Measurements from ENCODE around the gene RIN3. TPM values are rescaled to one million over a fixed set of nuclear protein-coding genes. Genes with fewer than 3 reads are reported as not detected.

Gene RIN3
- total and polyA plus RNA-seq, 10 of the 15 experiments (the other 5 are each of a cell fraction or from before 2014, with no cell fraction given): 0.91 to 23.3 (median 6.3) TPM

GRCh38 chr14:92615451-92615850 is 101.9 kb downstream of the RIN3 start (continued):
- peak; percentile 37 to 46; a peak in 2 of 4 replicates for TF ChIP-seq BHLHE40 (IDR thresholded peaks at IDR 0.05; ENCODE audit: borderline replicate concordance in 1 of 2, low read depth in 2 of 2, low read length in 1 of 2)
- peak; percentile 27; the same call in 1 of the 2 replicates for TF ChIP-seq PKNOX1 (IDR thresholded peaks at IDR 0.05)
- 0 out of 2 replicates have a peak, but pooled peaks have one; percentile 42 for TF ChIP-seq MXI1 (IDR thresholded peaks at IDR 0.05; ENCODE audit: low read depth, low read length)
- TF ChIP-seq CHD2 (IDR thresholded peaks at IDR 0.05; ENCODE audit: borderline replicate concordance, low read depth, low read length): 0 out of 2 replicates have a peak, but pooled peaks have one; percentile 48
- TF ChIP-seq, protein P1, sequence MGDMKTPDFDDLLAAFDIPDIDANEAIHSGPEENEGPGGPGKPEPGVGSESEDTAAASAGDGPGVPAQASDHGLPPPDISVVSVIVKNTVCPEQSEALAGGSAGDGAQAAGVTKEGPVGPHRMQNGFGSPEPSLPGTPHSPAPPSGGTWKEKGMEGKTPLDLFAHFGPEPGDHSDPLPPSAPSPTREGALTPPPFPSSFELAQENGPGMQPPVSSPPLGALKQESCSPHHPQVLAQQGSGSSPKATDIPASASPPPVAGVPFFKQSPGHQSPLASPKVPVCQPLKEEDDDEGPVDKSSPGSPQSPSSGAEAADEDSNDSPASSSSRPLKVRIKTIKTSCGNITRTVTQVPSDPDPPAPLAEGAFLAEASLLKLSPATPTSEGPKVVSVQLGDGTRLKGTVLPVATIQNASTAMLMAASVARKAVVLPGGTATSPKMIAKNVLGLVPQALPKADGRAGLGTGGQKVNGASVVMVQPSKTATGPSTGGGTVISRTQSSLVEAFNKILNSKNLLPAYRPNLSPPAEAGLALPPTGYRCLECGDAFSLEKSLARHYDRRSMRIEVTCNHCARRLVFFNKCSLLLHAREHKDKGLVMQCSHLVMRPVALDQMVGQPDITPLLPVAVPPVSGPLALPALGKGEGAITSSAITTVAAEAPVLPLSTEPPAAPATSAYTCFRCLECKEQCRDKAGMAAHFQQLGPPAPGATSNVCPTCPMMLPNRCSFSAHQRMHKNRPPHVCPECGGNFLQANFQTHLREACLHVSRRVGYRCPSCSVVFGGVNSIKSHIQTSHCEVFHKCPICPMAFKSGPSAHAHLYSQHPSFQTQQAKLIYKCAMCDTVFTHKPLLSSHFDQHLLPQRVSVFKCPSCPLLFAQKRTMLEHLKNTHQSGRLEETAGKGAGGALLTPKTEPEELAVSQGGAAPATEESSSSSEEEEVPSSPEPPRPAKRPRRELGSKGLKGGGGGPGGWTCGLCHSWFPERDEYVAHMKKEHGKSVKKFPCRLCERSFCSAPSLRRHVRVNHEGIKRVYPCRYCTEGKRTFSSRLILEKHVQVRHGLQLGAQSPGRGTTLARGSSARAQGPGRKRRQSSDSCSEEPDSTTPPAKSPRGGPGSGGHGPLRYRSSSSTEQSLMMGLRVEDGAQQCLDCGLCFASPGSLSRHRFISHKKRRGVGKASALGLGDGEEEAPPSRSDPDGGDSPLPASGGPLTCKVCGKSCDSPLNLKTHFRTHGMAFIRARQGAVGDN (IDR thresholded peaks at IDR 0.05): peak; percentile 72; the same call in 1 of the 2 replicates
- TF ChIP-seq BCL3 (IDR thresholded peaks at IDR 0.05; ENCODE audit: borderline replicate concordance, insufficient read depth, low read depth, low read length, poor library complexity, severe bottlenecking): peak; percentile 27
- TF ChIP-seq IKZF1 (conservative IDR thresholded peaks at IDR 0.05): peak; percentile 62
- TF ChIP-seq GATAD2B (conservative IDR thresholded peaks at IDR 0.05; ENCODE audit: low read depth): peak; percentile 82
- peak; percentile 48; the same call in 1 of the 2 replicates for TF ChIP-seq RUNX3 (IDR thresholded peaks at IDR 0.05; ENCODE audit: low read length)
- 0 out of 2 replicates have a peak, but pooled peaks have one; percentile 29 for TF ChIP-seq PAX5 (IDR thresholded peaks at IDR 0.05; ENCODE audit: borderline replicate concordance, low read depth, low read length)
- TF ChIP-seq NFYB (IDR thresholded peaks at IDR 0.05; ENCODE audit: insufficient read depth, low read depth, low read length): no peak
- TF ChIP-seq IKZF2 (IDR thresholded peaks at IDR 0.05): 0 out of 4 replicates have a peak, but pooled peaks of 1 of the 2 experiments have one; percentile 16
- TF ChIP-seq ZNF622 (IDR thresholded peaks at IDR 0.05): no peak
